ENCODE measurements around the gene CNR2. TPM values are rescaled to one million over a fixed set of nuclear protein-coding genes. Genes with fewer than 3 reads are reported as not detected.
A peak's percentile ranks its signal among the peaks of the same experiment; 100 is the strongest.
"Not testable (repeated sequence)": the region's sequence is repeated elsewhere in the genome, so short reads cannot be mapped to it uniquely, and the experiment has no call there.

CNR2 gene
- total RNA-seq, 2 experiments from 2014 or later, result 0.04 to 0.07 TPM

DNA sequence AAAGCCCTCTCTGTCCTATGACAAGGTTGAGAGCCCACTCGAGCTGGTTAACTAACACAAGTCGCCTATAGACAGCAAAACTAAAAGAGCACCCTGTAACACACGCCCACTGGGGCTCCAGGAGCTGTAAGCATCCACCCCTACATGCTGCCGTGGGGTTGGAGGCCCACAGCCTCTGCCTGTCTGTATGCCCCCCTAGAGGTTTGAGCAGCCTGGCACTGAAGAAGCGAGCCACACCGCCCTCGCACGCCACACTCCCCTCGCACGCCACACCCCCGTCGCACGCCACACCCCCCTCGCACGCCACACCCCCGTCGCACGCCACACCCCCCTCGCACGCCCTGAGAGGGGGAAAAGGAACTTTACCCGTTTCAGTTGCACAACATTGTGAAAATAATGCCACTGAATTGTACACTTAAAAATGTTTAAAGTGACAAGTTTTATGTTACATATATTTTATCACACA, 74.7 kb downstream of the CNR2 start:
- DNase-seq, result peak; percentile 75
- Mint-ChIP-seq H3K4me3 (peak overlapping the region; percentile 62), H3K36me3 (ENCODE audit: low read depth) (no peaks in the 10 kb centered on the region), H3K27me3 (peaks cover 8% of the 10 kb centered on the region), H3K9me3 (no peaks in the 10 kb centered on the region), H3K4me1 (peaks cover 11% of the 10 kb centered on the region), H3K27ac (peak overlapping the region; percentile 27)
- ChIA-PET POLR2A (no interaction called here), CTCF (no interaction called here)

- Mint-ChIP-seq H3K4me3 (peak overlapping the region; percentile 62), H3K36me3 (ENCODE audit: low read depth) (no peaks in the 10 kb centered on the region), H3K4me1 (peaks cover 11% of the 10 kb centered on the region), H3K27me3 (peaks cover 8% of the 10 kb centered on the region), H3K27ac (no peak overlapping the region), H3K9me3 (no peaks in the 10 kb centered on the region)
- ChIA-PET POLR2A (no interaction called here), CTCF (no interaction called here)
- no peak for DNase-seq
These were observed 75.3 kb downstream of the CNR2 start for GRCh38 chr1:23837908-23838307.

DNA sequence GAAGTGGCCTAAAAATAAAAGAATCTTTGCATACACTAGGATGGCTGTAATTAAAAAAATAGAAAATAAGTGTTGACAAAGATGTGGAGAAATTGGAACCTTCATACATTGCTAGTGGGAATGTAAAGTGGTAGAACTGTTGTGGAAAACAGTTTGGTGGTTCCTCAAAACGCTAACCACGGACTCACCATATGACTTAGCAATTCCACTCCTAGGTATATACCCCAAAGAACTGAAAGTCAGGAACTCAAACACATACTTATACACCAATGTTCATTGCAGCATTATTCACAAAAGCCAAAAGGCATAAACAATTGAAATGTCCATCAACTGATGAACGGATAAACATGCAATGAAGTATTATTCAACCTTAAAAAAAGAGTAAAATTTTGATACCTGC, 77.1 kb downstream of the CNR2 start:
- Mint-ChIP-seq H3K4me3 (no peak overlapping the region), H3K36me3 (ENCODE audit: low read depth) (no peaks in the 10 kb centered on the region), H3K9me3 (no peaks in the 10 kb centered on the region), H3K27me3 (peaks cover 6% of the 10 kb centered on the region), H3K27ac (no peak overlapping the region), H3K4me1 (peaks cover 11% of the 10 kb centered on the region)
- POLR2A ChIA-PET, result no interaction called here
- DNase-seq, result no peak
- CTCF ChIA-PET, result no interaction called here

- CTCF ChIA-PET, result interaction anchor here (2.1 kb wide), 1 partner anchor 24 kb away, joined by 7 read pairs; no protein-coding TSS in a partner anchor
- H3K36me3 Mint-ChIP-seq (ENCODE audit: low read depth); POLR2A ChIA-PET; H3K27ac Mint-ChIP-seq; H3K4me3 Mint-ChIP-seq; H3K27me3 Mint-ChIP-seq; H3K9me3 Mint-ChIP-seq; DNase-seq: not testable (repeated sequence)
- peaks cover 11% of the 10 kb centered on the region for H3K4me1 Mint-ChIP-seq
These were observed 79.0 kb downstream of the CNR2 start for GRCh38 chr1:23834156-23834555.

- no peaks in the 10 kb centered on the region for H3K27me3 Mint-ChIP-seq
- no peak for DNase-seq
- H3K36me3 Mint-ChIP-seq (ENCODE audit: low read depth), result peaks cover 2% of the 10 kb centered on the region
- no peak overlapping the region for H3K4me3 Mint-ChIP-seq
- peaks cover 21% of the 10 kb centered on the region for H3K4me1 Mint-ChIP-seq
- ChIA-PET POLR2A (no interaction called here), CTCF (interaction anchor here (0.6 to 2.0 kb wide), 2 partner anchors 17 to 246 kb away, joined by 6 to 10 read pairs; no protein-coding TSS in a partner anchor)
- H3K27ac Mint-ChIP-seq, result no peak overlapping the region
- no peaks in the 10 kb centered on the region for H3K9me3 Mint-ChIP-seq
These were observed 85.4 kb downstream of the CNR2 start for GRCh38 chr1:23827717-23828116.

DNA sequence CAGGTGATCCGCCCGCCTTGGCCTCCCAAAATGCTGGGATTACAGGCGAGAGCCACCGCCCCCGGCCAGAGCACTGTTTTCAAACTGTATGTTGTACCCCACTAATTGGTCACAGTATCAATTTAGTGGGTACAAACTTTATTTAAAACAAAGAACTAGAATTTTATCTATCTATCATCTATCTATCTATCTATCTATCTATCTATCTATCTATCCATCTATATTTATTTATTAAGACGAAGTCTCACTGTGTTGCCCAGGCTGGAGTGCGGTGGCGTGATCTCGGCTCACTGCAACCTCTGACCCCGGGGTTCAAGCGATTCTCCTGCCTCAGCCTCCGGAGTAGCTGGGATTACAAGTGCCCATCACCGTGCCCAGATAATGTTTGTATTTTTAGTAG, 86.6 kb downstream of the CNR2 start:
- H3K27ac Mint-ChIP-seq; H3K9me3 Mint-ChIP-seq; DNase-seq; H3K4me3 Mint-ChIP-seq; H3K27me3 Mint-ChIP-seq; H3K36me3 Mint-ChIP-seq (ENCODE audit: low read depth); POLR2A ChIA-PET: not testable (repeated sequence)
- peaks cover 21% of the 10 kb centered on the region for H3K4me1 Mint-ChIP-seq
- CTCF ChIA-PET, result interaction anchor here (0.6 kb wide), 1 partner anchor 100 kb away, joined by 3 read pairs; no protein-coding TSS in a partner anchor

GRCh38 chr1:23825762-23826522, 87.2 kb downstream of the CNR2 start:
- H3K9me3 Mint-ChIP-seq, result no peaks in the 10 kb centered on the region
- peak overlapping the region; percentile 83 for H3K4me3 Mint-ChIP-seq
- DNase-seq, result no peak

DNA sequence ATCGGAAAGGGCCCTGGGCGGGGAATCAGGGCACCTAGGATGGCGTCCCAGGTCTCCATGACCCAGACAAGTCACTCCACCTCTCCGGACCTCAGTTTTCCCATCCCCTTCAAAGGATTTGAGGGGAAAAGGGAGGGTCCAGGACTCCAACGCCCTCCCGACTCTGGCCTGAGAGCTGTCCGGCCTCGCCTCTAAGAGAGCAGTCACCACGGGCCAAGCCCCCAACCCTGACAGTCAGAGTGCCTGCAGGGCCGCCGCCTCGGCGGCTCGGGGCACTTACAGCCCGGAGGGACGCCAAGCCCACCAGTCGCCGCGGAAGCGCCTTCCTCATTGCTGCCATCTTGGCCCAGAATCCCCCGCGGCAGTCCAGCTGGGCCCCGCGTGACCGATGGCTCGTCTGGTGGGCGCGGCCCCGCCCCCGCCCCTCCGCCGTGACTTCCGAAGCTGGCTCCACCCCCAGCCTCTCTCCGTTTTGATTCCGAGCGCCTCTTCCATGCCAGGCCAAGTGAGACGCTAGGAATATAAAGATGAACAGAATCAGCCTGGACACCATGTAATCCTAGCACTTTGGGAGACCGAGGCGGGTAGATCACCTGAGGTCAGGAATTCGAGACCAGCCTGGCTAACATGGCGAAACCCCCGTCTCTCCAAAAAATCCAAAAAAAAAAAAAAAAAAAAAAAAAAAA, 87.9 kb downstream of the CNR2 start, which contains the start of gene HMGCL:
TSS of gene HMGCL (minus strand) at position 354 of the 686 bp plus-strand sequence. CDS start at position 340, 14 bp downstream.
- CTCF ChIA-PET, result interaction anchor here (0.7 to 2.0 kb wide), 3 partner anchors 15 to 129 kb away, joined by 3 to 16 read pairs (median 3); no protein-coding TSS in a partner anchor
- peaks cover 2% of the 10 kb centered on the region for H3K36me3 Mint-ChIP-seq (ENCODE audit: low read depth)
- POLR2A ChIA-PET, result interaction anchor here (0.6 kb wide), 2 partner anchors 138 to 584 kb away, joined by 3 read pairs; no protein-coding TSS in a partner anchor

More at GRCh38 chr1:23825762-23826522, 87.2 kb downstream of the CNR2 start:
- Mint-ChIP-seq H3K4me1 (peaks cover 21% of the 10 kb centered on the region), H3K36me3 (ENCODE audit: low read depth) (peaks cover 2% of the 10 kb centered on the region), H3K27me3 (no peaks in the 10 kb centered on the region), H3K27ac (peak overlapping the region; percentile 94)
- POLR2A ChIA-PET, result interaction anchor here (0.6 kb wide), 1 partner anchor 583 kb away, joined by 3 read pairs; no protein-coding TSS in a partner anchor
- CTCF ChIA-PET, result interaction anchor here (0.6 to 2.0 kb wide), 2 partner anchors 15 to 99 kb away, joined by 3 to 16 read pairs; no protein-coding TSS in a partner anchor

DNA sequence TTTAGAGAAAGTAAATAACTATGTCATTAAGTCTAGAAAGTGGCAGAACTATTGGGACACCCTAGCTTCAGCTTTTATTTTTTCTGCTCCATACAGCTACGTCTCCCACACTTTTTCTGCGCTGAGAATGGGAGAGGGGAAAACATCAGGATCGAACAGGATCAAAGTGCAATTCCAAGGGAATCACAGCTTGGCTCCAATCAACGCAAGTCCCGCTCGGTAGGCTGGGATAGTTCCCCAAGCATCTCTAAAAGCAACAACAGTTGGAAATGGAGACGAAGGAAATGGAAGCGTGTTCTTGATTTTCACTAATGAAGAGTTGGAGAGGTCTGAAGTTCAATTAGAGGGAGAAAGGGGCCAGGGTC, 88.5 kb downstream of the CNR2 start:
- no peaks in the 10 kb centered on the region for H3K27me3 Mint-ChIP-seq
- H3K9me3 Mint-ChIP-seq, result no peaks in the 10 kb centered on the region
- ChIA-PET POLR2A (interaction anchor here (0.6 kb wide), 1 partner anchor 138 kb away, joined by 3 read pairs; no protein-coding TSS in a partner anchor), CTCF (interaction anchor here (0.7 to 2.0 kb wide), 4 partner anchors 14 to 130 kb away, joined by 3 to 16 read pairs (median 4); no protein-coding TSS in a partner anchor)
- peaks cover 21% of the 10 kb centered on the region for H3K4me1 Mint-ChIP-seq
- peak overlapping the region; percentile 83 for H3K4me3 Mint-ChIP-seq
- H3K36me3 Mint-ChIP-seq (ENCODE audit: low read depth), result peaks cover 2% of the 10 kb centered on the region
- peak overlapping the region; percentile 94 for H3K27ac Mint-ChIP-seq
- no peak for DNase-seq

More for the DNA sequence above, 87.9 kb downstream of the CNR2 start, which contains the start of gene HMGCL:
- H3K4me3 Mint-ChIP-seq, result peak within 1 kb of the TSS; percentile 83
- DNase-seq, result peak; percentile 91
- H3K27me3 Mint-ChIP-seq, result no peaks in the 10 kb centered on the region
- H3K4me1 Mint-ChIP-seq, result peaks cover 21% of the 10 kb centered on the region
- H3K27ac Mint-ChIP-seq, result peak within 1 kb of the TSS; percentile 94
- no peaks in the 10 kb centered on the region for H3K9me3 Mint-ChIP-seq

DNA sequence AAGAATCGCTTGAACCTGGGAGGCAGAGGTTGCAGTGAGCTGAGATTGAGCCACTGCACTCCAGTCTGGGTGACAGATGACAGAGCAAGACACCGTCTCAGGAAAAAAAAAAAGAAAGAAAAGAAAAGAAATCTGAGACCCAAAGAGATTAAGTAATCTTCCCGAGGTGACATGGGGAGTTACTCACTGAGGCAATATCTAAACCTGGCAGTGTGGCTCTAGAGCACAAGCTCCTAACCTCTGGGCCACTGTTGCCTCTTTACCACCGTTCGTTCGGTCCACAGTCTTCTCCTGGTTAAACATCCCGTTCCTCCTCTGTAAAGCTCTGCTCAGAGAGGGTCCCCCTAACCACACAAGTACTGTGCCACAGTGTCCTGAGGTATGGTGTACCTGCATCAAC, 89.4 kb downstream of the CNR2 start:
- peak overlapping the region; percentile 17 for H3K4me3 Mint-ChIP-seq
- peaks cover 21% of the 10 kb centered on the region for H3K4me1 Mint-ChIP-seq
- no peaks in the 10 kb centered on the region for H3K9me3 Mint-ChIP-seq
- peaks cover 2% of the 10 kb centered on the region for H3K36me3 Mint-ChIP-seq (ENCODE audit: low read depth)
- ChIA-PET CTCF (interaction anchor here (0.8 to 2.0 kb wide), 2 partner anchors 13 to 29 kb away, joined by 4 to 16 read pairs; no protein-coding TSS in a partner anchor), POLR2A (no interaction called here)
- no peak overlapping the region for H3K27ac Mint-ChIP-seq
- no peaks in the 10 kb centered on the region for H3K27me3 Mint-ChIP-seq
- DNase-seq, result no peak

Data from activated CD4-positive, alpha-beta T cell treated with anti-CD3 and anti-CD28 coated beads, Interleukin-2, amount 10 ng/mL, durations not matched to agents 7 days and 5 days (primary cell).